Suppressor macrophage (primary cell): ENCODE data around the gene STX4.

Experiments
- DNase-seq, 4 experiments: peaks; one replicate each; pipeline ENCODE4 v3.0.0-alpha.2; 2020 to 2022

The STX4 gene

GRCh38 chr16:31071861-31072260, 38.5 kb downstream of the STX4 start:
- peak; percentile 23 to 59 (median 38) for DNase-seq

- peak in 3 of 4 experiments; percentile 44 to 50 (median 48) for DNase-seq
Measured at GRCh38 chr16:31072540-31073141, 39.3 kb downstream of the STX4 start.

DNA sequence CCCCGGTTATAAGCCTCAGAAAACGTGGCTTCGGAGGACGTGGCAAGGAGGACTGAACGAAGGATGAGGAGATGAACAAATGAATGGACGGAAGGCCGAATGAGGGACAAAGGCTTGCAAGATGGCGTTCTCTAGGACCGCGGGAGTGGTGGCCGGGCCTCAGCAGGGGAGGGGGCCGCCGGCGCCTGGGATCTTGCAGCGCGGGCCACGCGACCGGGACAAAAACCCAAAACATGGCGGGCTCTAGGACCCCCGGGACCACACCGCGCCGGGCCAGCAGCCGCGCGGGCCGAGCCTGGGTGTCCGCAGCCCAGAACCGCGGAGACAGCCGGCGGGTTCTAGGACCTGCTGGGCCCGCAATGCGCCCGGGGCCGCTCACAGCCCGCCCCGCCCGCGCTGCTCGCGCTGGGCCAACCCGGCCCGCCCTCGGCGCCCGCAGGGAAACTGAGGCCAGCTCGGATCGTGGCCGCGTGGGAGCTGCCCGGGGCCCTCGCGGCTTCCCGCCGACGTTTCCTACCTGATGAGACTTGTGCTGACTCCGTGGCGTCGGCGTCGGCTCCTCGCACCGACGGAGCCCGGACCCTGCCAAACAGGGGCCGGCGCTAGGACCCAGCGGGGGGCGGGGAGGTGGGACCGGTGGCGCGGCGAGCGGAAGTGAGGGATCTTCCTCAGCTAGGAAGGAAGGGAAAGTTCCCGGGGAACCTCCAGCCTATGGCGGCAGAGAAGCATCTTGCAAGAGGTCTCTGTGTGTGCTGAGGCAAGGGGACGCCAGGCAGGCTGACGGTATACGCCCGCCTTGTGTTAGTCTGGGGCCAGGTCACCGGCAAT, 40.0 kb downstream of the STX4 start:
- peak; percentile 92 to 97 (median 96) for DNase-seq

- DNase-seq = peak; percentile 99 to 100 (median 100)
Measured at GRCh38 chr16:31073970-31074813, 40.8 kb downstream of the STX4 start, which contains the start of the genes ZNF646 and ZNF668. Gene ZNF646 (plus strand): TSS chr16:31074422. CDS start chr16:31076325, 1,903 bp downstream. Gene ZNF668 (minus strand): TSS chr16:31074240. CDS start chr16:31064459, 9,781 bp downstream.

- DNase-seq = peak in 2 of 4 experiments; percentile 21 to 28
Measured at GRCh38 chr16:31074814-31075183, 41.4 kb downstream of the STX4 start.

DNA sequence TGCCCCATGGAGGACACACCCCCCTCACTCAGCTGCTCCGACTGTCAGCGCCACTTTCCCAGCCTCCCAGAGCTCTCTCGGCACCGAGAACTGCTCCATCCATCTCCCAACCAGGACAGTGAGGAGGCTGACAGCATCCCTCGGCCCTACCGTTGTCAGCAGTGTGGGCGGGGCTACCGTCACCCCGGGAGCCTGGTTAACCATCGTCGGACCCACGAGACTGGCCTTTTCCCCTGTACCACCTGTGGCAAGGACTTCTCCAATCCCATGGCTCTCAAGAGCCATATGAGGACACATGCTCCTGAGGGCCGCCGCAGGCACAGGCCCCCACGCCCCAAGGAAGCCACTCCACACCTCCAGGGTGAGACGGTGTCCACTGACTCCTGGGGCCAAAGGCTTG, 43.0 kb downstream of the STX4 start:
- DNase-seq = no peak

- DNase-seq = no peak
Measured at GRCh38 chr16:31077024-31077423, 43.7 kb downstream of the STX4 start.

DNA sequence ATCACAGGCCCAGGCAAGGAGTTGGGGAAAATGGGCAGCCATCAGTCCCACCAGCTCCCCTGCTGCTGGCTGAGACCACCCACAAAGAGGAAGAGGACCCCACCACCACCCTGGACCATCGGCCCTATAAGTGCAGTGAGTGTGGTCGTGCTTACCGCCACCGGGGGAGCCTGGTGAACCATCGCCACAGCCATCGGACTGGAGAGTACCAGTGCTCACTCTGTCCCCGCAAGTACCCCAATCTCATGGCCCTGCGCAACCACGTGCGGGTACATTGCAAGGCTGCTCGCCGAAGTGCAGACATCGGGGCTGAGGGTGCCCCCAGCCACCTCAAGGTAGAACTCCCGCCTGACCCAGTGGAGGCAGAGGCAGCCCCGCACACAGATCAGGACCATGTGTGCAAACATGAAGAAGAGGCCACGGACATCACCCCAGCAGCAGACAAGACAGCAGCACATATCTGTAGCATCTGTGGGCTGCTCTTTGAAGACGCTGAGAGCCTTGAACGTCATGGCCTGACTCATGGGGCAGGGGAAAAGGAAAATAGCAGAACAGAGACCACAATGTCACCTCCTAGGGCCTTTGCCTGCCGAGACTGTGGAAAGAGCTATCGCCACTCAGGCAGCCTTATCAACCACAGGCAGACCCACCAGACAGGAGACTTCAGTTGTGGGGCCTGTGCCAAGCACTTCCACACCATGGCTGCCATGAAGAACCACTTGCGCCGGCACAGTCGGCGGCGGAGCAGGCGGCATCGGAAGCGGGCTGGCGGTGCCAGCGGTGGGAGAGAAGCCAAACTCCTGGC, 44.4 kb downstream of the STX4 start:
- no peak for DNase-seq

GRCh38 chr16:31078597-31079341, 45.4 kb downstream of the STX4 start:
- no peak for DNase-seq

- peak; percentile 26 to 58 (median 56) for DNase-seq
Measured at GRCh38 chr16:31079342-31079944, 46.1 kb downstream of the STX4 start.

DNA sequence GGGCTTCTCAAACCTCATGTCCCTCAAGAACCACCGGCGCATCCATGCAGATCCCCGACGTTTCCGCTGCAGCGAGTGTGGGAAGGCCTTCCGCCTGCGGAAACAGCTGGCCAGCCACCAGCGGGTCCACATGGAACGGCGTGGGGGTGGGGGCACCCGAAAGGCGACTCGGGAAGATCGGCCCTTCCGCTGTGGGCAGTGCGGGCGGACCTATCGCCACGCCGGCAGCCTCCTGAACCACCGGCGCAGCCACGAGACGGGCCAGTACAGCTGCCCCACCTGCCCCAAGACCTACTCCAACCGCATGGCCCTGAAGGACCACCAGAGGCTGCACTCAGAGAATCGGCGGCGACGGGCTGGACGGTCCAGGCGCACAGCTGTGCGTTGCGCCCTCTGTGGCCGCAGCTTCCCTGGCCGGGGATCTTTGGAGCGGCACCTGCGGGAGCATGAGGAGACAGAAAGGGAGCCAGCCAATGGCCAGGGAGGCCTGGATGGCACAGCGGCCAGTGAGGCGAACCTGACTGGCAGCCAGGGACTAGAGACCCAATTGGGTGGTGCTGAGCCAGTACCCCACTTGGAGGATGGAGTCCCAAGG, 46.8 kb downstream of the STX4 start:
- no peak for DNase-seq

- no peak for DNase-seq
Measured at GRCh38 chr16:31080756-31081419, 47.5 kb downstream of the STX4 start.

- DNase-seq = peak; percentile 20 to 48 (median 48)
Measured at GRCh38 chr16:31081428-31082351, 48.3 kb downstream of the STX4 start.

DNA sequence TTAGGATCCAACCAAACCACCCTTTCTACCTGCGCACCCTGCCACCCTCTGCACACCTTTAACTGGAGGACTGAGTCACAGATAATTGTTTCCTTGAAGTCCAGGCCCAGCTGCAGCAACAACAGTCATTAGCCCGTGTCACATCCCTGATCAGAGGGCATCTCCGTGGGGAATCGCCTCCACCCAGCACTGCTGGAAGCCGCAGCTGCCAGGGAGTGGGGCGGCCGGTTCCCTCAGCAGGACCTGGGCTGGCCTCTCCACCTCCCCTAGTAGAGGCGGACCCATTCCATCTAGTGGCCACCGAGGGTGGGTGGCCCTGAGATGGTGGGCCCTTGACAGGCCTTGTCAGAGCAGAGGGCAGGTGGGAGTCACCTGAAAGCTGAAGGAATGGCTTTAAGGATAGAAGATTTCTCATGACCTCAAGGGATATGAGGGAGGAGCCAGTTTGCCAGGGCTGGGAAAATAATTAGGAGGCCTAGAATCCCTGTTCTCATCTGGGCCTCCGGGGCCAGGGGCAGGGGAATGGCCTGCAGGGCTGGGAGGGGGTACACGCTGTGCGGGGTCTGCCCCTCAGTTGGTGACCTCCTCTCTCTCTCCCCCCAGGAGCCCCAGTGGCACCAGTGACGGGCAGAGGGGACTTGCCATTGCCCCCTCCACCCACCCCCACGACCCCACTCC, 49.1 kb downstream of the STX4 start:
- DNase-seq = no peak

- DNase-seq = no peak
Measured at GRCh38 chr16:31083081-31083480, 49.7 kb downstream of the STX4 start.

- DNase-seq = no peak
Measured at GRCh38 chr16:31083556-31083955, 50.2 kb downstream of the STX4 start.

- no peak for DNase-seq
Measured at GRCh38 chr16:31083981-31084380, 50.6 kb downstream of the STX4 start.
